Heart left ventricle (tissue), 13 donors: Measurements from ENCODE around the gene CRYGN.

Experiments
- POLR2A ChIP-seq, 2 donors: fragments of 450-650 bp; IDR thresholded peaks; one replicate each; pipeline ENCODE4 v1.6.1; 2017; ENCODE audit warnings: antibody characterized with exemption in 2 of 2, mild to moderate bottlenecking in 2 of 2, moderate library complexity in 2 of 2
- TF ChIP-seq, protein P1 (sequence below), 12 donors: fragments of 200-600 bp; sonication (generic) in 4 of 12; IDR thresholded peaks; one replicate each; pipeline versions ENCODE4 v1.5.0 to v1.8.0; 2018 to 2022; ENCODE audit warnings: antibody characterized with exemption in 12 of 12, mild to moderate bottlenecking in 5 of 12
- donor health status: ischemic (EF 13 %, LVEDD 7.1; RV severe dilation, severe dysfunction).
- donor health status: DM: no; HTN: yes; CAD: no.
- donor health status: DM: no; HTN: no; CAD: no.
- donor health status: ischemic (EF 25% LVEDD 6.9; RV normal size, moderate dysfunction).
- donor health status: ischemic (EF 25% LVEDD 5.7; RV mildly dilated, moderate dysfunction).
- donor health status: ischemic (EF 35%, LVEDD 5.7; RV mildly dilated, moderate dysfunction).
- donor health status: nonischemic (EF 11% LVEDD 7.7; RV severe dilation, severe dysfunction).
- donor health status: DM: yes; HTN: yes; CAD: no.
- donor health status: PGD.
- donor health status: ischemic (EF 29% LVEDD 5.4; RV normal size, mild dysfunction).
- donor health status: nonischemic (EF 23%, LVEDD 6.1; RV moderate dilation, normal function).

DNA sequence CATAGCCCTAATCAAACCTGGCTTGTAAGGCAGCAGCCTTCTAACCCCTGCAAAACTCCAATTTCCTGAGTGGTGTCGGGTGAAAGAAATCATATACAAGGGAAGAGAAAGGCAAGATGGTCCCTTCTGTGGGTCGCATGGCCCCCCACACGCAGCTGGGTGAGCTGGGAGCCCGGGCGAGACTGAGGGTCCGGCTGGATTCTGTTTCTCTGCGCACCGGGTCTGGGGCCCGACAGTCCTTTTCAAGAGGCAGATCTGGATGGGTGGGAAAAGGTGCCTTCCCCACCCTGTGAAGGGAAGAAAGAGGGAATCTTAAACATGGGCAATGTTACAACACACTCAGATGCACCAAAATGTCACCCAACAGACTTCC lies 48.6 kb downstream of the CRYGN start:
- TF ChIP-seq POLR2A (IDR thresholded peaks at IDR 0.05): no peak
- TF ChIP-seq, protein P1, sequence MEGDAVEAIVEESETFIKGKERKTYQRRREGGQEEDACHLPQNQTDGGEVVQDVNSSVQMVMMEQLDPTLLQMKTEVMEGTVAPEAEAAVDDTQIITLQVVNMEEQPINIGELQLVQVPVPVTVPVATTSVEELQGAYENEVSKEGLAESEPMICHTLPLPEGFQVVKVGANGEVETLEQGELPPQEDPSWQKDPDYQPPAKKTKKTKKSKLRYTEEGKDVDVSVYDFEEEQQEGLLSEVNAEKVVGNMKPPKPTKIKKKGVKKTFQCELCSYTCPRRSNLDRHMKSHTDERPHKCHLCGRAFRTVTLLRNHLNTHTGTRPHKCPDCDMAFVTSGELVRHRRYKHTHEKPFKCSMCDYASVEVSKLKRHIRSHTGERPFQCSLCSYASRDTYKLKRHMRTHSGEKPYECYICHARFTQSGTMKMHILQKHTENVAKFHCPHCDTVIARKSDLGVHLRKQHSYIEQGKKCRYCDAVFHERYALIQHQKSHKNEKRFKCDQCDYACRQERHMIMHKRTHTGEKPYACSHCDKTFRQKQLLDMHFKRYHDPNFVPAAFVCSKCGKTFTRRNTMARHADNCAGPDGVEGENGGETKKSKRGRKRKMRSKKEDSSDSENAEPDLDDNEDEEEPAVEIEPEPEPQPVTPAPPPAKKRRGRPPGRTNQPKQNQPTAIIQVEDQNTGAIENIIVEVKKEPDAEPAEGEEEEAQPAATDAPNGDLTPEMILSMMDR (IDR thresholded peaks at IDR 0.05): no peak
